ENCODE results near the gene CCDC15. TPM values are rescaled to one million over a fixed set of nuclear protein-coding genes. Genes with fewer than 3 reads are reported as not detected.
"Not testable (repeated sequence)": the region's sequence is repeated elsewhere in the genome, so short reads cannot be mapped to it uniquely, and the experiment has no call there.

CCDC15 gene
- total and polyA plus RNA-seq, 2 donors, result 1.7 to 7.0 TPM

GRCh38 chr11:125085301-125086081 lies 131.5 kb downstream of the CCDC15 start:
- H3K4me1 ChIP-seq (ENCODE audit: control insufficient read depth in 2 of 2, insufficient read depth in 2 of 2, low read length in 2 of 2), result no peaks in the 10 kb centered on the region
- no peaks in the 10 kb centered on the region for H3K36me3 ChIP-seq (ENCODE audit: control insufficient read depth in 2 of 2, insufficient read depth in 2 of 2, low read length in 1 of 2)
- no peaks in the 10 kb centered on the region for H3K9me3 ChIP-seq (ENCODE audit: control insufficient read depth in 2 of 2, insufficient read depth in 1 of 2, low read length in 1 of 2)
- no peak for DNase-seq (ENCODE audit: low read depth in 6 of 9, low spot score in 9 of 9)
- H3K27ac ChIP-seq (ENCODE audit: low read depth in 1 of 2, low read length in 1 of 2), result no peak overlapping the region
- 92% methylated on average over 20 of the region's 20 CpGs for WGBS
- H3K27me3 ChIP-seq (ENCODE audit: control insufficient read depth in 2 of 2, insufficient read depth in 1 of 2, low read length in 1 of 2), result no peaks in the 10 kb centered on the region
- no peak overlapping the region for H3K4me3 ChIP-seq (ENCODE audit: low read length in 2 of 2)

GRCh38 chr11:125086633-125087296 lies 132.8 kb downstream of the CCDC15 start:
- Histone ChIP-seq H3K4me3 (ENCODE audit: low read length in 2 of 2) (no peak overlapping the region), H3K27ac (ENCODE audit: low read depth in 1 of 2, low read length in 1 of 2) (no peak overlapping the region), H3K9me3 (ENCODE audit: control insufficient read depth in 2 of 2, insufficient read depth in 1 of 2, low read length in 1 of 2) (no peaks in the 10 kb centered on the region), H3K4me1 (ENCODE audit: control insufficient read depth in 2 of 2, insufficient read depth in 2 of 2, low read length in 2 of 2) (no peaks in the 10 kb centered on the region), H3K27me3 (ENCODE audit: control insufficient read depth in 2 of 2, insufficient read depth in 1 of 2, low read length in 1 of 2) (no peaks in the 10 kb centered on the region), H3K36me3 (ENCODE audit: control insufficient read depth in 2 of 2, insufficient read depth in 2 of 2, low read length in 1 of 2) (no peaks in the 10 kb centered on the region)
- no peak for DNase-seq (ENCODE audit: low read depth in 6 of 9, low spot score in 9 of 9)
- whole genome bisulfite sequencing, result 94% methylated on average over 14 of the region's 14 CpGs

GRCh38 chr11:125088123-125088522 lies 134.1 kb downstream of the CCDC15 start:
- Histone ChIP-seq H3K36me3 (ENCODE audit: control insufficient read depth in 2 of 2, insufficient read depth in 2 of 2, low read length in 1 of 2) (no peaks in the 10 kb centered on the region), H3K27ac (ENCODE audit: low read depth in 1 of 2, low read length in 1 of 2) (no peak overlapping the region), H3K4me3 (ENCODE audit: low read length in 2 of 2) (no peak overlapping the region), H3K4me1 (ENCODE audit: control insufficient read depth in 2 of 2, insufficient read depth in 2 of 2, low read length in 2 of 2) (no peaks in the 10 kb centered on the region), H3K9me3 (ENCODE audit: control insufficient read depth in 2 of 2, insufficient read depth in 1 of 2, low read length in 1 of 2) (no peaks in the 10 kb centered on the region), H3K27me3 (ENCODE audit: control insufficient read depth in 2 of 2, insufficient read depth in 1 of 2, low read length in 1 of 2) (no peaks in the 10 kb centered on the region)
- WGBS, result 90% methylated on average over 2 of the region's 2 CpGs
- DNase-seq (ENCODE audit: low read depth in 6 of 9, low spot score in 9 of 9), result no peak

GRCh38 chr11:125088576-125089455 lies 134.8 kb downstream of the CCDC15 start:
- 89% methylated on average over 20 of the region's 20 CpGs for WGBS
- H3K4me3 ChIP-seq (ENCODE audit: low read length in 2 of 2), result no peak overlapping the region
- no peak for DNase-seq (ENCODE audit: low read depth in 6 of 9, low spot score in 9 of 9)

GRCh38 chr11:125089481-125089880 lies 135.5 kb downstream of the CCDC15 start:
- not testable (repeated sequence) for H3K4me1 ChIP-seq (ENCODE audit: control insufficient read depth in 2 of 2, insufficient read depth in 2 of 2, low read length in 2 of 2); H3K4me3 ChIP-seq (ENCODE audit: low read length in 2 of 2); H3K27me3 ChIP-seq (ENCODE audit: control insufficient read depth in 2 of 2, insufficient read depth in 1 of 2, low read length in 1 of 2); H3K36me3 ChIP-seq (ENCODE audit: control insufficient read depth in 2 of 2, insufficient read depth in 2 of 2, low read length in 1 of 2); H3K27ac ChIP-seq (ENCODE audit: low read depth in 1 of 2, low read length in 1 of 2); DNase-seq (ENCODE audit: low read depth in 6 of 9, low spot score in 9 of 9); H3K9me3 ChIP-seq (ENCODE audit: control insufficient read depth in 2 of 2, insufficient read depth in 1 of 2, low read length in 1 of 2)
- WGBS, result 94% methylated on average over 31 of the region's 31 CpGs

More at GRCh38 chr11:125088576-125089455, 134.8 kb downstream of the CCDC15 start:
- Histone ChIP-seq H3K4me1 (ENCODE audit: control insufficient read depth in 2 of 2, insufficient read depth in 2 of 2, low read length in 2 of 2) (no peaks in the 10 kb centered on the region), H3K27me3 (ENCODE audit: control insufficient read depth in 2 of 2, insufficient read depth in 1 of 2, low read length in 1 of 2) (no peaks in the 10 kb centered on the region), H3K9me3 (ENCODE audit: control insufficient read depth in 2 of 2, insufficient read depth in 1 of 2, low read length in 1 of 2) (no peaks in the 10 kb centered on the region), H3K27ac (ENCODE audit: low read depth in 1 of 2, low read length in 1 of 2) (no peak overlapping the region), H3K36me3 (ENCODE audit: control insufficient read depth in 2 of 2, insufficient read depth in 2 of 2, low read length in 1 of 2) (no peaks in the 10 kb centered on the region)

GRCh38 chr11:125090151-125090550 lies 136.1 kb downstream of the CCDC15 start:
- not testable (repeated sequence) for H3K27me3 ChIP-seq (ENCODE audit: control insufficient read depth in 2 of 2, insufficient read depth in 1 of 2, low read length in 1 of 2); H3K4me3 ChIP-seq (ENCODE audit: low read length in 2 of 2); DNase-seq (ENCODE audit: low read depth in 6 of 9, low spot score in 9 of 9); H3K27ac ChIP-seq (ENCODE audit: low read depth in 1 of 2, low read length in 1 of 2); H3K4me1 ChIP-seq (ENCODE audit: control insufficient read depth in 2 of 2, insufficient read depth in 2 of 2, low read length in 2 of 2); H3K36me3 ChIP-seq (ENCODE audit: control insufficient read depth in 2 of 2, insufficient read depth in 2 of 2, low read length in 1 of 2); H3K9me3 ChIP-seq (ENCODE audit: control insufficient read depth in 2 of 2, insufficient read depth in 1 of 2, low read length in 1 of 2)
- WGBS, result 95% methylated on average over 10 of the region's 10 CpGs

- Histone ChIP-seq H3K4me3 (ENCODE audit: low read length in 2 of 2) (no peak overlapping the region), H3K4me1 (ENCODE audit: control insufficient read depth in 2 of 2, insufficient read depth in 2 of 2, low read length in 2 of 2) (no peaks in the 10 kb centered on the region), H3K27me3 (ENCODE audit: control insufficient read depth in 2 of 2, insufficient read depth in 1 of 2, low read length in 1 of 2) (no peaks in the 10 kb centered on the region), H3K27ac (ENCODE audit: low read depth in 1 of 2, low read length in 1 of 2) (no peak overlapping the region), H3K9me3 (ENCODE audit: control insufficient read depth in 2 of 2, insufficient read depth in 1 of 2, low read length in 1 of 2) (no peaks in the 10 kb centered on the region), H3K36me3 (ENCODE audit: control insufficient read depth in 2 of 2, insufficient read depth in 2 of 2, low read length in 1 of 2) (no peaks in the 10 kb centered on the region)
- 86% methylated on average over 6 of the region's 6 CpGs for WGBS
- no peak for DNase-seq (ENCODE audit: low read depth in 6 of 9, low spot score in 9 of 9)
Observed at GRCh38 chr11:125090816-125091215, 136.8 kb downstream of the CCDC15 start.
